Large intestine (tissue), 3 donors: Measurements from ENCODE around the gene IL22RA1. TPM values are rescaled to one million over a fixed set of nuclear protein-coding genes. Genes with fewer than 3 reads are reported as not detected.

Experiments used
- DNase-seq, 2 donors: peaks; one replicate each; pipeline versions ENCODE4 v3.0.0 to v3.0.0-alpha.2; 2013
- H3K27ac ChIP-seq: one replicate; pipeline ENCODE4 v1.5.1; 2013; ENCODE audit warnings: low read length
- H3K27me3 ChIP-seq: 2 replicates; pipeline ENCODE4 v1.6.1; 2013; ENCODE audit warnings: low read length; ENCODE audit not compliant: control insufficient read depth, insufficient read depth
- H3K36me3 ChIP-seq: 2 replicates; pipeline ENCODE4 v1.6.1; 2013; ENCODE audit warnings: low read length; ENCODE audit not compliant: control insufficient read depth, insufficient read depth
- H3K4me1 ChIP-seq: one replicate; pipeline ENCODE4 v1.6.1; 2013; ENCODE audit warnings: low read length; ENCODE audit not compliant: control insufficient read depth, insufficient read depth
- H3K4me3 ChIP-seq: one replicate; pipeline ENCODE4 v1.5.1; 2013; ENCODE audit warnings: low read length
- H3K9me3 ChIP-seq: one replicate; pipeline ENCODE4 v1.6.1; 2013; ENCODE audit warnings: mild to moderate bottlenecking, low read depth, low read length, moderate library complexity; ENCODE audit not compliant: control insufficient read depth
- WGBS: methylation state at CpG from one replicate; pipeline ENCODE4 v1.1.5; 2013; ENCODE audit warnings: low lambda C conversion rate; ENCODE audit not compliant: insufficient coverage; 5-methylcytosine and 5-hydroxymethylcytosine counted together
- polyA plus RNA-seq: library from polyadenylated mRNA; unstranded; fragments of 120-200 nt; gene quantifications from one replicate; pipeline ENCODE4 v1.2.1, GENCODE V29; 2013

IL22RA1 gene
- polyA plus RNA-seq, 1 donor = 100 TPM

- DNase-seq = peak; percentile 83 to 94
- peaks cover 44% of the 10 kb centered on the region for H3K36me3 ChIP-seq
- H3K4me1 ChIP-seq = peaks cover 82% of the 10 kb centered on the region
Observed at GRCh38 chr1:24100945-24101737, 41.8 kb downstream of the IL22RA1 start.

GRCh38 chr1:24098943-24099638, 43.8 kb downstream of the IL22RA1 start:
- Histone ChIP-seq H3K36me3 (peaks cover 56% of the 10 kb centered on the region), H3K4me3 (no peak overlapping the region), H3K9me3 (no peaks in the 10 kb centered on the region), H3K27ac (peak overlapping the region; percentile 98), H3K27me3 (no peaks in the 10 kb centered on the region), H3K4me1 (peaks cover 61% of the 10 kb centered on the region)
- no CpG with 5 or more reads among the region's 12 CpGs for WGBS
- peak; percentile 72 to 90 for DNase-seq

More at GRCh38 chr1:24100945-24101737, 41.8 kb downstream of the IL22RA1 start:
- no peak overlapping the region for H3K4me3 ChIP-seq
- WGBS = no CpG with 5 or more reads among the region's 13 CpGs
- no peaks in the 10 kb centered on the region for H3K27me3 ChIP-seq
- peak overlapping the region; percentile 98 for H3K27ac ChIP-seq
- H3K9me3 ChIP-seq = no peaks in the 10 kb centered on the region

- Histone ChIP-seq H3K27ac (peak overlapping the region; percentile 98), H3K9me3 (no peaks in the 10 kb centered on the region), H3K27me3 (no peaks in the 10 kb centered on the region), H3K36me3 (peaks cover 61% of the 10 kb centered on the region), H3K4me3 (no peak overlapping the region), H3K4me1 (peaks cover 53% of the 10 kb centered on the region)
- no CpG with 5 or more reads among the region's 5 CpGs for WGBS
- DNase-seq = no peak
Observed at GRCh38 chr1:24098102-24098501, 44.8 kb downstream of the IL22RA1 start.

- Histone ChIP-seq H3K4me1 (peaks cover 48% of the 10 kb centered on the region), H3K9me3 (no peaks in the 10 kb centered on the region), H3K4me3 (no peak overlapping the region), H3K36me3 (peaks cover 62% of the 10 kb centered on the region), H3K27ac (no peak overlapping the region), H3K27me3 (no peaks in the 10 kb centered on the region)
- no CpG with 5 or more reads among the region's 11 CpGs for WGBS
- DNase-seq = no peak
Observed at GRCh38 chr1:24097663-24098062, 45.3 kb downstream of the IL22RA1 start.

- no peak for DNase-seq
- peaks cover 72% of the 10 kb centered on the region for H3K36me3 ChIP-seq
- no CpG with 5 or more reads among the region's 5 CpGs for WGBS
Observed at GRCh38 chr1:24096739-24097103, 46.2 kb downstream of the IL22RA1 start.

GRCh38 chr1:24096009-24096738, 46.8 kb downstream of the IL22RA1 start:
- peaks cover 33% of the 10 kb centered on the region for H3K4me1 ChIP-seq
- H3K36me3 ChIP-seq = peaks cover 77% of the 10 kb centered on the region
- no peak overlapping the region for H3K4me3 ChIP-seq

More at GRCh38 chr1:24096739-24097103, 46.2 kb downstream of the IL22RA1 start:
- Histone ChIP-seq H3K27ac (no peak overlapping the region), H3K4me1 (peaks cover 39% of the 10 kb centered on the region), H3K4me3 (no peak overlapping the region), H3K9me3 (no peaks in the 10 kb centered on the region), H3K27me3 (no peaks in the 10 kb centered on the region)

GRCh38 chr1:24095140-24095859, 47.6 kb downstream of the IL22RA1 start:
- Histone ChIP-seq H3K27me3 (no peaks in the 10 kb centered on the region), H3K27ac (no peak overlapping the region), H3K4me3 (no peak overlapping the region), H3K36me3 (peaks cover 86% of the 10 kb centered on the region), H3K9me3 (no peaks in the 10 kb centered on the region), H3K4me1 (peaks cover 25% of the 10 kb centered on the region)
- no CpG with 5 or more reads among the region's 14 CpGs for WGBS
- DNase-seq = no peak

More at GRCh38 chr1:24096009-24096738, 46.8 kb downstream of the IL22RA1 start:
- Histone ChIP-seq H3K9me3 (no peaks in the 10 kb centered on the region), H3K27me3 (no peaks in the 10 kb centered on the region), H3K27ac (no peak overlapping the region)
- DNase-seq = no peak
- WGBS = no CpG with 5 or more reads among the region's 8 CpGs

- Histone ChIP-seq H3K36me3 (peaks cover 93% of the 10 kb centered on the region), H3K4me3 (no peak overlapping the region), H3K27ac (no peak overlapping the region), H3K4me1 (peaks cover 17% of the 10 kb centered on the region), H3K27me3 (no peaks in the 10 kb centered on the region), H3K9me3 (no peaks in the 10 kb centered on the region)
- WGBS = no CpG with 5 or more reads among the region's 5 CpGs
- no peak for DNase-seq
Observed at GRCh38 chr1:24094554-24094953, 48.4 kb downstream of the IL22RA1 start.

- H3K4me1 ChIP-seq = peaks cover 9% of the 10 kb centered on the region
- H3K27me3 ChIP-seq = no peaks in the 10 kb centered on the region
- H3K36me3 ChIP-seq = peaks cover 97% of the 10 kb centered on the region
- no peak for DNase-seq
- no peaks in the 10 kb centered on the region for H3K9me3 ChIP-seq
- H3K4me3 ChIP-seq = no peak overlapping the region
- 100% methylated on average over 1 of the region's 9 CpGs for WGBS
- H3K27ac ChIP-seq = no peak overlapping the region
Observed at GRCh38 chr1:24093732-24094131, 49.2 kb downstream of the IL22RA1 start.

- no CpG with 5 or more reads among the region's 9 CpGs for WGBS
- Histone ChIP-seq H3K4me1 (peaks cover 4% of the 10 kb centered on the region), H3K9me3 (no peaks in the 10 kb centered on the region), H3K4me3 (no peak overlapping the region), H3K36me3 (peaks cover 97% of the 10 kb centered on the region), H3K27ac (no peak overlapping the region), H3K27me3 (no peaks in the 10 kb centered on the region)
- no peak for DNase-seq
Observed at GRCh38 chr1:24092979-24093378, 50.0 kb downstream of the IL22RA1 start.
